ENCODE measurements around the gene REP15. TPM values are rescaled to one million over a fixed set of nuclear protein-coding genes. Genes with fewer than 3 reads are reported as not detected.
A peak's percentile ranks its signal among the peaks of the same experiment; 100 is the strongest.
"Not testable (repeated sequence)": the region's sequence is repeated elsewhere in the genome, so short reads cannot be mapped to it uniquely, and the experiment has no call there.

The REP15 gene
- total RNA-seq, 1 donor from 2014 or later: 1.6 TPM

- no peak overlapping the region for H3K4me3 Mint-ChIP-seq (ENCODE audit: unreplicated experiment)
- H3K4me1 Mint-ChIP-seq (ENCODE audit: unreplicated experiment): no peaks in the 10 kb centered on the region
- no peak overlapping the region for H3K27ac Mint-ChIP-seq (ENCODE audit: unreplicated experiment)
- no peak for DNase-seq (ENCODE audit: extremely low spot score, unreplicated experiment)
- H3K36me3 Mint-ChIP-seq (ENCODE audit: unreplicated experiment): peaks cover 24% of the 10 kb centered on the region
- H3K27me3 Mint-ChIP-seq (ENCODE audit: unreplicated experiment): no peaks in the 10 kb centered on the region
- TF ChIP-seq, protein P1, sequence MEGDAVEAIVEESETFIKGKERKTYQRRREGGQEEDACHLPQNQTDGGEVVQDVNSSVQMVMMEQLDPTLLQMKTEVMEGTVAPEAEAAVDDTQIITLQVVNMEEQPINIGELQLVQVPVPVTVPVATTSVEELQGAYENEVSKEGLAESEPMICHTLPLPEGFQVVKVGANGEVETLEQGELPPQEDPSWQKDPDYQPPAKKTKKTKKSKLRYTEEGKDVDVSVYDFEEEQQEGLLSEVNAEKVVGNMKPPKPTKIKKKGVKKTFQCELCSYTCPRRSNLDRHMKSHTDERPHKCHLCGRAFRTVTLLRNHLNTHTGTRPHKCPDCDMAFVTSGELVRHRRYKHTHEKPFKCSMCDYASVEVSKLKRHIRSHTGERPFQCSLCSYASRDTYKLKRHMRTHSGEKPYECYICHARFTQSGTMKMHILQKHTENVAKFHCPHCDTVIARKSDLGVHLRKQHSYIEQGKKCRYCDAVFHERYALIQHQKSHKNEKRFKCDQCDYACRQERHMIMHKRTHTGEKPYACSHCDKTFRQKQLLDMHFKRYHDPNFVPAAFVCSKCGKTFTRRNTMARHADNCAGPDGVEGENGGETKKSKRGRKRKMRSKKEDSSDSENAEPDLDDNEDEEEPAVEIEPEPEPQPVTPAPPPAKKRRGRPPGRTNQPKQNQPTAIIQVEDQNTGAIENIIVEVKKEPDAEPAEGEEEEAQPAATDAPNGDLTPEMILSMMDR (IDR thresholded peaks at IDR 0.05): no peak
- H3K9me3 Mint-ChIP-seq (ENCODE audit: unreplicated experiment): no peaks in the 10 kb centered on the region
Observed at GRCh38 chr12:27723212-27723611, 27.0 kb downstream of the REP15 start.

DNA sequence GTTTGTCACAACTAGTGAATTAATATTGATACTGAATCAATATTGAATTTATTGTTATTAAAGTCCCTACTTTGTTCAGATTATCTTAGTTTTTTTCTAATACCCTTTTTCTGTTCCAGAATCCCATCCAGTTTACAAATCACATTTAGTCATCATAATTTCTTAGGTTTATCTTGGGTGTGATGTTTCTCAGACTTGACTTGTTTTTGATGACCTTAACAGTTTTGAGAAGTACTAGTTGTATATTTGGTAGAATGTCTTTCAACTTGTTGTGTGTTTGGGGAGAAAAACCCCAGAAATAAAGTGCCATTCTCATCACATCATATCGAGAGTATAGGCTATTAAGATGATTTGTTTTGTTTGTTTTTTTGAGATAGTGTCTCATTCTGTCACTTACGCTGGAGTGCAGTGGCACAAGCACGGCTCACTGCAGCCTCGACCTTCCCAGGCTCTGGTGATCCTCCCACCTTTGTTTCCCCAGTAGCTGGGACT is 33.9 kb downstream of the REP15 start:
- H3K4me3 Mint-ChIP-seq (ENCODE audit: unreplicated experiment): no peak overlapping the region
- no peak for DNase-seq (ENCODE audit: extremely low spot score, unreplicated experiment)
- no peaks in the 10 kb centered on the region for H3K4me1 Mint-ChIP-seq (ENCODE audit: unreplicated experiment)
- H3K36me3 Mint-ChIP-seq (ENCODE audit: unreplicated experiment): peaks cover 21% of the 10 kb centered on the region
- H3K9me3 Mint-ChIP-seq (ENCODE audit: unreplicated experiment): no peaks in the 10 kb centered on the region
- no peaks in the 10 kb centered on the region for H3K27me3 Mint-ChIP-seq (ENCODE audit: unreplicated experiment)
- TF ChIP-seq, protein P1 (IDR thresholded peaks at IDR 0.05): no peak
- no peak overlapping the region for H3K27ac Mint-ChIP-seq (ENCODE audit: unreplicated experiment)

- Mint-ChIP-seq H3K27ac (ENCODE audit: unreplicated experiment) (no peak overlapping the region), H3K4me1 (ENCODE audit: unreplicated experiment) (no peaks in the 10 kb centered on the region), H3K4me3 (ENCODE audit: unreplicated experiment) (no peak overlapping the region), H3K9me3 (ENCODE audit: unreplicated experiment) (no peaks in the 10 kb centered on the region), H3K27me3 (ENCODE audit: unreplicated experiment) (no peaks in the 10 kb centered on the region), H3K36me3 (ENCODE audit: unreplicated experiment) (peaks cover 24% of the 10 kb centered on the region)
- TF ChIP-seq, protein P1 (IDR thresholded peaks at IDR 0.05): peak; percentile 18
- DNase-seq (ENCODE audit: extremely low spot score, unreplicated experiment): no peak
Observed at GRCh38 chr12:27732281-27732680, 36.0 kb downstream of the REP15 start.

- no peaks in the 10 kb centered on the region for H3K4me1 Mint-ChIP-seq (ENCODE audit: unreplicated experiment)
- H3K27ac Mint-ChIP-seq (ENCODE audit: unreplicated experiment): no peak overlapping the region
- no peak overlapping the region for H3K4me3 Mint-ChIP-seq (ENCODE audit: unreplicated experiment)
- H3K36me3 Mint-ChIP-seq (ENCODE audit: unreplicated experiment): peaks cover 32% of the 10 kb centered on the region
- no peak for DNase-seq (ENCODE audit: extremely low spot score, unreplicated experiment)
- H3K27me3 Mint-ChIP-seq (ENCODE audit: unreplicated experiment): no peaks in the 10 kb centered on the region
- TF ChIP-seq, protein P1 (IDR thresholded peaks at IDR 0.05): peak; percentile 88
- H3K9me3 Mint-ChIP-seq (ENCODE audit: unreplicated experiment): no peaks in the 10 kb centered on the region
Observed at GRCh38 chr12:27733052-27733656, 36.9 kb downstream of the REP15 start.

DNA sequence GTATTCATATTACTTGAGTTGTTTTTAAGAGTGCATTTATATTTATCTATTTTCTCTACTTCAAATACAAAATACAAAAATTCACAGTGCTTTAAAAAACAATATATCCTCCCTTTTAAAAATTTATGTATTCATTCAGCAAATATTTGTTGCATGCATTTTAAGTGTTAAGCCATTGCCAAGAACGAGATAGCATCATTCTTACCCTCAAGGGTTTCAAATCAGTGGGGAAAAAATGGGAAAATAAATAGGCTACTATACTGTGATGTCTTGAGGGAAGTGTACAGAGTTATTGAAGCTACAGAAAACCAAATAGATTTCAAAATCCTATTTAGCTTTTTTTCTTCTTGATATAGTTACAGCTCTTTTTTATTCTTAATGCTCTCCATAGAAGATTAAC is 37.5 kb downstream of the REP15 start:
- Mint-ChIP-seq H3K27me3 (ENCODE audit: unreplicated experiment) (no peaks in the 10 kb centered on the region), H3K4me1 (ENCODE audit: unreplicated experiment) (no peaks in the 10 kb centered on the region), H3K36me3 (ENCODE audit: unreplicated experiment) (peaks cover 34% of the 10 kb centered on the region), H3K9me3 (ENCODE audit: unreplicated experiment) (no peaks in the 10 kb centered on the region), H3K4me3 (ENCODE audit: unreplicated experiment) (no peak overlapping the region), H3K27ac (ENCODE audit: unreplicated experiment) (no peak overlapping the region)
- DNase-seq (ENCODE audit: extremely low spot score, unreplicated experiment): no peak
- TF ChIP-seq, protein P1 (IDR thresholded peaks at IDR 0.05): no peak

DNA sequence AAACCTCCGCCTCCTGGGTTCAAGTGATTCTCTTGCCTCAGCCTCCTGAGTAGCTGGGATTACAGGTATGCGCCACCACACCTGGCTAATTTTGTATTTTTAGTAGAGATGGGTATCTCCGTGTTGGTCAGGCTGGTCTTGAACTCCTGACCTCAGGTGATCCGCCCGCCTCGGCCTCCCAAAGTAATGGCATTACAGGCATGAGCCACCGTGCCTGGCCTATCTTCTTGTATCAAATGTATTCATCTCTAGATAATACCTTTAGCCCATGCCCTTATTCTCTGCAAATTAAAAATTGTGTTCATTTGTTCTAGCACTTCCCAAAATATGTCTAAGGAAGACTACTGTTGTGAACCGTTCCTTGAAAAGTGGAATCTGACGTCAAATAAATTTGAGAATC is 38.1 kb downstream of the REP15 start:
- not testable (repeated sequence) for H3K9me3 Mint-ChIP-seq (ENCODE audit: unreplicated experiment); H3K27me3 Mint-ChIP-seq (ENCODE audit: unreplicated experiment); H3K27ac Mint-ChIP-seq (ENCODE audit: unreplicated experiment); H3K4me3 Mint-ChIP-seq (ENCODE audit: unreplicated experiment); DNase-seq (ENCODE audit: extremely low spot score, unreplicated experiment); H3K4me1 Mint-ChIP-seq (ENCODE audit: unreplicated experiment)
- H3K36me3 Mint-ChIP-seq (ENCODE audit: unreplicated experiment): peaks cover 34% of the 10 kb centered on the region
